Sciatic nerve (tissue), 2 donors: ENCODE data around the gene CRACDL. TPM values are rescaled to one million over a fixed set of nuclear protein-coding genes. Genes with fewer than 3 reads are reported as not detected.
A peak's percentile ranks its signal among the peaks of the same experiment; 100 is the strongest.
"Not testable (repeated sequence)": the region's sequence is repeated elsewhere in the genome, so short reads cannot be mapped to it uniquely, and the experiment has no call there.

Experiments used
- ATAC-seq: fragments of 200-7000 bp; cut with Tn5 transposase; one replicate; pipeline ENCODE4 v1.9.1; 2020; ENCODE audit warnings: mild to moderate bottlenecking, moderate library complexity
- DNase-seq: peaks from one replicate; pipeline ENCODE4 v3.0.0-alpha.2; 2020; ENCODE audit warnings: low spot score
- intact Hi-C: fragments of 100-400 bp; cut with DNase I; formaldehyde crosslinking; loops from one replicate; pipeline ENCODE4 v1.14.2; 2022
- total RNA-seq: library from RNA; stranded (reverse); fragmentation: NEBNext Ultra II Directional; extraction: Animal tissue kit (Norgen Biotek cat#: 25700); gene quantifications from one replicate; pipeline ENCODE4 v1.2.1, GENCODE V29; 2021
- donor health status: DM: no; HTN: no; CAD: no.
- donor health status: DM: no; HTN: no; CAD: no.

CRACDL gene
- total RNA-seq, 1 donor from 2014 or later, result 12.4 TPM

- no peak for ATAC-seq
- no peak for DNase-seq
- intact Hi-C loops, result no loop called here
Observed at GRCh38 chr2:98773169-98773568, 162.9 kb downstream of the CRACDL start.

GRCh38 chr2:98772536-98772935 is 163.5 kb downstream of the CRACDL start:
- intact Hi-C loops, result no loop called here
- ATAC-seq (no peak), DNase-seq (no peak)

GRCh38 chr2:98771721-98772524 is 164.1 kb downstream of the CRACDL start:
- intact Hi-C loops, result no loop called here
- DNase-seq (no peak), ATAC-seq (peak; percentile 22)

GRCh38 chr2:98771264-98771663 is 164.8 kb downstream of the CRACDL start:
- ATAC-seq (no peak), DNase-seq (no peak)
- intact Hi-C loops, result no loop called here

GRCh38 chr2:98769784-98770183 is 166.2 kb downstream of the CRACDL start:
- intact Hi-C loops, result no loop called here
- no peak for DNase-seq
- ATAC-seq, result no peak

- intact Hi-C loops, result no loop called here
- DNase-seq (no peak), ATAC-seq (no peak)
Observed at GRCh38 chr2:98769114-98769476, 166.9 kb downstream of the CRACDL start.

- ATAC-seq (peak; percentile 51), DNase-seq (no peak)
- intact Hi-C loops, result no loop called here
Observed at GRCh38 chr2:98768384-98769113, 167.5 kb downstream of the CRACDL start.

GRCh38 chr2:98764499-98764898 is 171.5 kb downstream of the CRACDL start:
- no peak for DNase-seq
- no peak for ATAC-seq
- intact Hi-C loops, result no loop called here

- ATAC-seq (no peak), DNase-seq (no peak)
- intact Hi-C loops, result no loop called here
Observed at GRCh38 chr2:98763209-98763951, 172.6 kb downstream of the CRACDL start.

GRCh38 chr2:98761909-98762308 is 174.1 kb downstream of the CRACDL start:
- DNase-seq (no peak), ATAC-seq (no peak)
- intact Hi-C loops, result no loop called here

GRCh38 chr2:98761267-98761781 is 174.7 kb downstream of the CRACDL start:
- ATAC-seq, result no peak
- DNase-seq, result no peak
- intact Hi-C loops, result no loop called here

- intact Hi-C loops, result no loop called here
- ATAC-seq (no peak), DNase-seq (no peak)
Observed at GRCh38 chr2:98759827-98760625, 176.0 kb downstream of the CRACDL start.

GRCh38 chr2:98759338-98759737 is 176.7 kb downstream of the CRACDL start:
- intact Hi-C loops, result no loop called here
- no peak for ATAC-seq
- DNase-seq, result no peak

- DNase-seq, result peak; percentile 70
- ATAC-seq, result peak; percentile 87
- intact Hi-C loops, result no loop called here
Observed at GRCh38 chr2:98757904-98758421, 178.1 kb downstream of the CRACDL start.

GRCh38 chr2:98753801-98754200 is 182.2 kb downstream of the CRACDL start:
- ATAC-seq, result no peak
- intact Hi-C loops, result no loop called here
- no peak for DNase-seq

- intact Hi-C loops, DNase-seq, ATAC-seq: not testable (repeated sequence)
Observed at GRCh38 chr2:98752711-98753110, 183.3 kb downstream of the CRACDL start.

GRCh38 chr2:98751748-98752147 is 184.3 kb downstream of the CRACDL start:
- intact Hi-C loops, result no loop called here
- DNase-seq (no peak), ATAC-seq (no peak)

GRCh38 chr2:98750593-98751282 is 185.3 kb downstream of the CRACDL start:
- ATAC-seq, result no peak
- intact Hi-C loops, result no loop called here
- DNase-seq, result no peak
